BE2C (cell line): ENCODE results near the gene SPOCK3.
A peak's percentile ranks its signal among the peaks of the same experiment; 100 is the strongest.

Experiments used
- DNase-seq: peaks from one replicate; pipeline ENCODE4 v3.0.0-alpha.2; 2020
- H3K27me3 ChIP-seq: fragments of 250-450 bp; sonication (Bioruptor Pico); 2 replicates; pipeline ENCODE4 v1.5.1; 2020; ENCODE audit warnings: mild to moderate bottlenecking
- H3K36me3 ChIP-seq: fragments of 250-450 bp; sonication (Bioruptor Pico); 2 replicates; pipeline ENCODE4 v1.5.1; 2020; ENCODE audit warnings: mild to moderate bottlenecking
- H3K4me1 ChIP-seq: fragments of 250-450 bp; sonication (Bioruptor Pico); 2 replicates; pipeline ENCODE4 v1.5.1; 2020
- H3K4me3 ChIP-seq: 2 replicates; pipeline ENCODE4 v1.5.1; 2011; ENCODE audit warnings: low read depth, low read length
- H3K9me3 ChIP-seq: fragments of 250-450 bp; sonication (Bioruptor Pico); 2 replicates; pipeline ENCODE4 v1.5.1; 2020
- CTCF ChIP-seq: IDR thresholded peaks from 2 replicates; pipeline ENCODE4 v1.5.1; 2012; ENCODE audit warnings: mild to moderate bottlenecking, low read depth, low read length

The SPOCK3 gene

GRCh38 chr4:166823126-166823525 lies 411.2 kb downstream of the SPOCK3 start:
- H3K4me1 ChIP-seq, result 0 out of 2 replicates have a peak, but pooled peaks cover 3% of the 10 kb centered on the region
- H3K36me3 ChIP-seq, result no peaks in the 10 kb centered on the region
- no peak for TF ChIP-seq CTCF
- H3K9me3 ChIP-seq, result no peaks in the 10 kb centered on the region
- H3K4me3 ChIP-seq, result no peak overlapping the region
- DNase-seq, result no peak
- no peaks in the 10 kb centered on the region for H3K27me3 ChIP-seq

GRCh38 chr4:166822386-166822785 lies 411.9 kb downstream of the SPOCK3 start:
- Histone ChIP-seq H3K4me1 (peaks cover 2% of the 10 kb centered on the region), H3K4me3 (no peak overlapping the region), H3K36me3 (no peaks in the 10 kb centered on the region), H3K27me3 (no peaks in the 10 kb centered on the region), H3K9me3 (no peaks in the 10 kb centered on the region)
- DNase-seq, result no peak
- TF ChIP-seq CTCF, result no peak

DNA sequence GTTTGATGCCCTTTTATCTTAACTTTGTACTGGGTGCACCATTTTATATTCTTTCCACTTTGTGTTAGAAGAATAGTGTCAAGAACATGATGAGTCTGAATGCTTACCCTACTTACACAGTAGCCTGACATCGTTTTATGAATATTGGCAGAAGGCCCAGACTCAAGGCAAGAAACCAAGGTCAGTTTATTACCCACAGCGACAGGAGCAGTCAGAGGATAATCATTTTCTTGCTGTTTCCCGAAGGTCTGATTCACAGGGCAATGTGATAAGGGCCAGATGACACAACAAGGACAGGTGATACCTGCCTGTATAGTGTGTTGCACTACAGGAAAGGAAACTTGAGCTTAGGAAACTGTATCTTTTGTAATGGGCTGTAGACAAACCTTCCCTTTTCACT lies 417.4 kb downstream of the SPOCK3 start:
- TF ChIP-seq CTCF, result no peak
- peaks cover 9% of the 10 kb centered on the region for H3K4me1 ChIP-seq
- DNase-seq, result peak; percentile 11
- no peaks in the 10 kb centered on the region for H3K27me3 ChIP-seq
- no peak overlapping the region for H3K4me3 ChIP-seq
- H3K36me3 ChIP-seq, result no peaks in the 10 kb centered on the region
- no peaks in the 10 kb centered on the region for H3K9me3 ChIP-seq

DNA sequence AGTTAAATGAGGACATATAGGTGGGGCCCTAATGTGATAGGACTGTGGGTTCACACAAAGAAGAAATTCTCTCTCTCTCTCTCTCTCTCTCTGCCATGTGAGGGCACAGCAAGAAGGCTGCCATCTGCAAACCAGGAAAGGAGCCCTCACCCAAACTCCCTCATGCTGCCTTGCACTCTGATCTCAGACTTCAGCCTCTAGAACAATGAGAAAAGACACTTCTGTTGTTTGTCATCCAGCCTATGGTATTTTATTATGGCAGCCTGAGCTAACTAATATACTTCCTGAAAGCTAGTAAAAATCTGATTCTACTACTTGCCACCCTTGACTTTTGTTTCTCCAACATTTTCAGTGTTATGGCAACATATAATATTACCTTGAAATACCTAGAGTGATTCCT lies 425.9 kb downstream of the SPOCK3 start:
- no peak for TF ChIP-seq CTCF
- Histone ChIP-seq H3K36me3 (no peaks in the 10 kb centered on the region), H3K27me3 (no peaks in the 10 kb centered on the region), H3K4me1 (peaks cover 4% of the 10 kb centered on the region), H3K9me3 (no peaks in the 10 kb centered on the region), H3K4me3 (no peak overlapping the region)
- DNase-seq, result no peak

- no peaks in the 10 kb centered on the region for H3K27me3 ChIP-seq
- no peak for DNase-seq
- no peaks in the 10 kb centered on the region for H3K36me3 ChIP-seq
- no peaks in the 10 kb centered on the region for H3K9me3 ChIP-seq
- TF ChIP-seq CTCF, result no peak
- no peak overlapping the region for H3K4me3 ChIP-seq
- peaks cover 5% of the 10 kb centered on the region for H3K4me1 ChIP-seq
These were observed 431.9 kb downstream of the SPOCK3 start for GRCh38 chr4:166802346-166802745.

GRCh38 chr4:166798126-166798525 lies 436.2 kb downstream of the SPOCK3 start:
- Histone ChIP-seq H3K4me3 (no peak overlapping the region), H3K36me3 (no peaks in the 10 kb centered on the region), H3K27me3 (no peaks in the 10 kb centered on the region), H3K4me1 (peaks cover 3% of the 10 kb centered on the region), H3K9me3 (no peaks in the 10 kb centered on the region)
- no peak for DNase-seq
- TF ChIP-seq CTCF, result no peak
